Epidermal melanocyte (primary cell): ENCODE measurements around the gene IL15RA.
"Not testable (repeated sequence)": the region's sequence is repeated elsewhere in the genome, so short reads cannot be mapped to it uniquely, and the experiment has no call there.

Experiments used
- DNase-seq: peaks from one replicate; pipeline ENCODE4 v3.0.0; 2011; ENCODE audit warnings: low spot score; ENCODE audit not compliant: insufficient read length

The IL15RA gene

DNA sequence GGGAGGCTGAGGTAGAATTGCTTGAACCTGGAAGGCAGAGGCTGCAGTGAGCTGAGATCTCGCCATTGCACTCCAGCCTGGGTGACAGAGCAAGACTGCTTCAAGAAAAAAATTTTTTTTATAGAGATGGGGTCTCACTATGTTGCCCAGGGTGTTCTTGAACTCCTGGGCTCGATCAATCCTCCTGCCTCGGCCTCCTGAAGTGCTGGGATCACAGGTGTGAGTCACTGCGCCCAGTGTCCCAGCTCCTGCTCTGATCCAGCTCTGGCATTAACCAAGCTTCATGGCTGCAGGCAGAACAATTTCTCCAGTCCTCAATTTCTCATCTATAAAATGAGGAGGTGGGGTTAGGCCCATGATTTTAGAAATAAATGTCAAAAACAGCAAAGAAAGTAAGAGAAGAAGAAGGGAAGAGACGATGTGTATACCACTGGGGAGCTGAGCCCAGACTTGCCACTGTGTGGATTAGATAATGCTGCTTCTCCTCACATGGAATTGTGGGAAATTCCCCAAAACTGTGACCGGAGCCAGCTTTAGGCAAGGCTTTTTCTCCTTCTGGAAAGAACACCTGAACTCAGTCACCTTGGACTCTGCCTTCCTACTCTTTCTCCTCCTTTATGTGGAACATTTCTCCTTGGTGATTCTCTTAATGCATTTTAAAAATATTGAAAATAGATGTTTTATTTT is 25.5 kb downstream of the IL15RA start:
- DNase-seq = no peak

DNA sequence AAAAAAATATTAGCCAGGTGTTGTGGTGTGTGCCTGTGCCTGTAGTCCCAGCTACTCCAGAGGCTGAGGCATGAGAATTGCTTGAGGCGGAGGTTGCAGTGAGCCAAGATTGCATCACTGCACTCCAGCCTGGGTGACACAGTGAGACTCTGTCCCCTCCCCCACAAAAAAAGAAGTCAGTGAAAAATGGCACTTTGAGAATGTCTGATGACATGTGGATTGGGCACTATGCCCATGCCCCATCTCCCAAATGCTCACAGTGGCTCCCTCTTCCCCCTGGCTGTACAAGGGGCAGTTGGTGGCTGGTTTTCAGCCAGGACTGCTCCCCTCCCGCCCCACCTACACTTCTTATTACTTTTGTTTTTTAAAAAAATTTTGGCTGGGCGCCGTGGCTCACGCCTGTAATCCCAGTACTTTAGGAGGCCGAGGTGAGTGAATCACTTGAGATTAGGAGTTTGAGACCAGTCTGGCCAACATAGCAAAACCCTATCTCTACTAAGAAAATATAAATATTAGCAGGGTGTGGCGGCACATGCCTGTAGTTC is 26.1 kb downstream of the IL15RA start:
- no peak for DNase-seq

DNA sequence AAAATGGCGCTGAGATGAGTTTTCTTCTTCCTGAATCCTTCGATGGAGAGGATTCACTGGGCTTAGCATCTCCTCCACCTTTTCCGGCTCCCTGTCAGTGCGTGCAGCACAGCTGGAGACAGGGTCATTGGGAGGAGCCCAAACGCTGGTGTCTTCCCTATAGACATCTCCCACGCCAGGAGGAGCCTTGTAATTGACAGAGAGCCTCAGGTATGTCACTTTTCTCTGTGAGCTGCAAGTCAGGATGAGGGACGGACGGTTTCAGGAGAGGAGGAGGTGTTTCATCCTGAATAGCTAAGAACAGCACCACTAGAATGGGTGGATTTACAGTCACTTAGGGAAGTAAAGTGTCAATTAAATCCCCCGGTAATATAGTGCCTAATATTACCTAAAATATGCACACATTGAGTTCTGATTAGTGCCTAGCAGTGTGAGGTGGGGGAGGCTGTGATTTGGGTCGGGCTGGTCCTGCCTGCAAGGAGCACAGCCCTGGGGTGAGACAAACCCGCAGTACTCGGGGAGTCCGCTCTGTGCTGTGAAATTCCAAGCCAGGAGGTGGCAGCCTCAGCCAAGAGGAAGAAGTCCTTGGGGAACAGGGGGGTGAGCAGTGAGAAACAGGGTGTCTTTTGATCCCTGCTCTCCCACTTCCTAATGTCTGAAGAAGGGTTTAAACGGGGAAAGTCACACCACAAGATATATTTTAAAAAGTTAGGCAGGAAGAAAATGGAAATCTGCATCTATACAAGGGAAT is 28.2 kb downstream of the IL15RA start:
- peak; percentile 36 for DNase-seq

- DNase-seq = no peak
These were observed 29.1 kb downstream of the IL15RA start for GRCh38 chr10:5948208-5948585.

GRCh38 chr10:5947471-5948207 is 29.7 kb downstream of the IL15RA start:
- DNase-seq = no peak

GRCh38 chr10:5946786-5947185 is 30.6 kb downstream of the IL15RA start:
- DNase-seq = no peak

GRCh38 chr10:5946419-5946775 is 30.9 kb downstream of the IL15RA start:
- not testable (repeated sequence) for DNase-seq

GRCh38 chr10:5945561-5946418 is 31.6 kb downstream of the IL15RA start:
- peak; percentile 46 for DNase-seq

DNA sequence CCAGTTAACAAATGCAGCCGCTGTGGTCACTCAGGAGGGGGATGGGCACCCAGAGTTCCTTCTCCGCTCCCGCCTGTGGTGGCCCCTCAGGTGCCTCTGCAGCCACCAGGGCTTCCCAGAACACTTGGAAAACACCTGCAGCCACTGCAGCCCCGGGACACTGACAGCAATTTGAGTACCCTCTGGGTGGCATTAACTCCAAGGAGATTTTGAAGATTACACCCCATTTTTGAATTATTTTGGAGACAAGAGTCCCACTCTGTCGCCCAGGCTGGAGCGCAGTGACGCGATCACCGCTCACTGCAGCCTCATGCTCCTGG is 32.2 kb downstream of the IL15RA start:
- no peak for DNase-seq

- DNase-seq = peak; percentile 74
These were observed 32.8 kb downstream of the IL15RA start for GRCh38 chr10:5944389-5945189.

GRCh38 chr10:5943536-5943935 is 33.8 kb downstream of the IL15RA start:
- DNase-seq = no peak

- no peak for DNase-seq
These were observed 34.9 kb downstream of the IL15RA start for GRCh38 chr10:5942474-5942873.

DNA sequence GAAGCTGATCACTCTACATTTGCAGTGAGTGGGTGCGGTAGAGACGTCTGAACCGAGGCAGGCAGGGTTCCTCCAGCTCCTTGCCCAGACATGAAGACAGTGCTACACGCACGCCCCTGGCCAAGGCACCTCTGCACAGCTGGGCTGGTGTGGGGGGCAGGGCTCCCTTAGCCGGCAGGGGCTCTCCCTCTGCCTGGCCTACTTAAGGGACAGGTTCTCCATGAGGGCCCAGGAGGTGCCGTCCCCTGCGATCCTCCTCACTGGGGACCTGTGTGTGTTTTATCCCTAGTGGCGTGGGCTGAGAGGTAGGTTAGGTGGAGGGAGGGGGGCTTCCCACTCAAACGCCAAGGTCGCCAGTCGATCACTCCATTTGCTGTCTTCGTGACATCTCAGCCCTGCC is 35.3 kb downstream of the IL15RA start:
- DNase-seq = no peak

- DNase-seq = no peak
These were observed 35.8 kb downstream of the IL15RA start for GRCh38 chr10:5941579-5941978.

DNA sequence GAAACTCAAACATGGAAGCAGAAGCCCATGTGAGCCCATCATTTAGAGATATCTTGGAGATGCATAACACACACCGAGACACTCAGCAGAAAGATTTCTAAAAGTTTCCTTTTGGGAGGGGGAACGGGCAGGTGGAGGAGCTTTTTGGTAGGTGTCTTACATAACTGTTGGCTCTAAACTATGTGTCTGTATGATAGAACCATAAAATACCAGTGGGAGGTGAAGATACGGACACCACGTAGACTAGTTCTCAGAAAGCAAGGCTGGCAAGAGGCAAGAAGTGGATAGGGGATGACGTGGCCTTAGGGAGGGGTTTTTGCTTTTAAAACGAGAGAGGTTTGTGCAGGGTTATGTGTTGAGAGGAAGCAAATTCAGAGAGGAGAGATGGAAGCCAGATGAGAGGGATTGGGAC is 36.5 kb downstream of the IL15RA start:
- DNase-seq = no peak

GRCh38 chr10:5938291-5938690 is 39.1 kb downstream of the IL15RA start:
- no peak for DNase-seq

DNA sequence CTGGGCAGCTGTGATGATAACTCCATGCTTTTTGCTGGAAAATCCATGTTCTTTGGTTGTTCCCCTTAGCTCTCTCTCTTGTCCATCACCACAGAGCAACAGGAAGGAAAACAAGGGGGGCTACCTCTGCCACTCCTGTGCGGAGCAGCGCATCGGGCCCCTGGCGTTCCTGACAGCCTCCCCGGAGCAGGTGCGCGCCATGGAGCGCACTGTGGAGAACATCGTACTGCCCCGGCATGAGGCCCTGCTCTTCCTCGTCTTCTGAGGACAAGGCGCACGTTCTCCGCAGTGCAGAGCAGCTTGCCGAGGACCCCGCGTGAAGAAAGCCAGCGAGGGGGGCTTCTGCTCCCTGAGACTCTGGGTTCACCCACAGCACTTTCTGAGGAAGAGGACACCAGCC is 40.3 kb downstream of the IL15RA start:
- no peak for DNase-seq

GRCh38 chr10:5935628-5936027 is 41.7 kb downstream of the IL15RA start:
- no peak for DNase-seq

- no peak for DNase-seq
These were observed 43.3 kb downstream of the IL15RA start for GRCh38 chr10:5933909-5934546.

DNA sequence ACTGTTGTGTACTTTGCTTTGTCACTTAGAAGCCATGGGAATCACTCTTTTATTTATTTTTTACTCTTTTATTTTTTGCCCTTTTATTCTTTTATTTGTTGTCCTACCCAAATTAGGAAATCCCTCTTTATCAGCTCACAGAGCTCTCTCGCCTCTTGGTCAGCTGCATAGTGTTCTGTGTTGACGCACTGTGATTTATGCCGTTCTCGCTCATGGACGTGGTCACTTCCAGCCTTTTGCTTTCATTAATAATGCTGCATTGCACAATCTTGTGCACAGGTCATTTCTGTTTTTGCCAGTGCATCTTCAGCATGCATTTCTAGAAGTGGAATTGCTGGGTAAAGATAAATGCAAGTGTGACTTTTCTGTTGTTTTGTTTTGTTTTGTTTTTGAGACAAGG is 45.0 kb downstream of the IL15RA start:
- no peak for DNase-seq
